OCI-LY1 (cell line): ENCODE data around the gene MAS1.

ENCODE experiments used
- H2AFZ ChIP-seq: fragments of 200-600 bp; sonication (generic), shearing (Covaris generic); 2 replicates; pipeline ENCODE4 v1.6.0; 2014; ENCODE audit warnings: antibody characterized with exemption, mild to moderate bottlenecking, low read length
- H3F3A ChIP-seq: fragments of 200-600 bp; sonication (generic), shearing (Covaris generic); 2 replicates; pipeline ENCODE4 v1.6.0; 2014; ENCODE audit warnings: mild to moderate bottlenecking, antibody characterized with exemption, low read length, moderate library complexity; ENCODE audit not compliant: insufficient read depth
- H3K27ac ChIP-seq: fragments of 200-600 bp; sonication (generic); 2 replicates; pipeline ENCODE4 v1.5.1; 2014; ENCODE audit warnings: low read length, mixed run types, mild to moderate bottlenecking, low read depth; ENCODE audit not compliant: poor library complexity, severe bottlenecking
- H3K27me3 ChIP-seq: fragments of 200-600 bp; sonication (generic); 2 replicates; pipeline ENCODE4 v1.6.0; 2014; ENCODE audit warnings: antibody characterized with exemption, mild to moderate bottlenecking, low read length, moderate library complexity; ENCODE audit not compliant: insufficient read depth
- H3K36me3 ChIP-seq: fragments of 200-600 bp; sonication (generic); 2 replicates; pipeline ENCODE4 v1.6.1; 2014; ENCODE audit warnings: mild to moderate bottlenecking, antibody characterized with exemption, low read length, moderate library complexity, mixed read lengths; ENCODE audit not compliant: insufficient read depth
- H3K4me1 ChIP-seq: fragments of 200-600 bp; sonication (generic); 2 replicates; pipeline ENCODE4 v1.5.1; 2014; ENCODE audit warnings: mild to moderate bottlenecking, low read length, moderate library complexity; ENCODE audit not compliant: insufficient read depth, severe bottlenecking
- H3K4me2 ChIP-seq: fragments of 200-600 bp; sonication (generic), shearing (Covaris generic); 2 replicates; pipeline ENCODE4 v1.6.1; 2014; ENCODE audit warnings: low read length
- H3K4me3 ChIP-seq: fragments of 200-600 bp; sonication (generic); 2 replicates; pipeline ENCODE4 v1.5.1; 2014; ENCODE audit warnings: low read length, low read depth, mild to moderate bottlenecking, mixed read lengths; ENCODE audit not compliant: poor library complexity, severe bottlenecking
- H3K79me2 ChIP-seq: fragments of 200-600 bp; shearing (Covaris generic); 2 replicates; pipeline ENCODE4 v1.6.1; 2016; ENCODE audit warnings: mixed run types, low read length, mixed read lengths; ENCODE audit not compliant: insufficient read depth
- H3K9ac ChIP-seq: fragments of 200-600 bp; sonication (generic), shearing (Covaris generic); 2 replicates; pipeline ENCODE4 v1.6.1; 2014; ENCODE audit warnings: mild to moderate bottlenecking, low read length, mixed read lengths
- H3K9me2 ChIP-seq: fragments of 200-600 bp; sonication (generic), shearing (Covaris generic); 2 replicates; pipeline ENCODE4 v1.6.1; 2014; ENCODE audit warnings: low read depth, mild to moderate bottlenecking, low read length, mixed read lengths
- H3K9me3 ChIP-seq: fragments of 200-600 bp; shearing (Covaris generic); 2 replicates; pipeline ENCODE4 v1.6.1; 2014; ENCODE audit warnings: low read length, mixed read lengths
- H4K20me1 ChIP-seq: fragments of 200-600 bp; sonication (generic), shearing (Covaris generic); 2 replicates; pipeline ENCODE4 v1.6.0; 2016; ENCODE audit warnings: mild to moderate bottlenecking, low read length; ENCODE audit not compliant: insufficient read depth
- CTCF ChIP-seq: fragments of 200-600 bp; sonication (generic), shearing (Covaris generic); IDR thresholded peaks from 2 replicates; pipeline ENCODE4 v1.5.1; 2017; ENCODE audit warnings: mild to moderate bottlenecking, antibody characterized with exemption, low read length, moderate library complexity, mixed read lengths
- EZH2 ChIP-seq: fragments of 200-600 bp; sonication (generic), shearing (Covaris generic); IDR thresholded peaks from 2 replicates; pipeline ENCODE4 v1.8.0; 2017; ENCODE audit warnings: borderline replicate concordance, mixed run types, mild to moderate bottlenecking, antibody characterized with exemption, low read length, moderate library complexity, mixed read lengths

Gene MAS1

GRCh38 chr6:159865226-159865920, 25.4 kb upstream of the MAS1 start:
- H3K9me3 ChIP-seq: no peaks in the 10 kb centered on the region
- H3K9me2 ChIP-seq: no peaks in the 10 kb centered on the region
- no peaks in the 10 kb centered on the region for H3K36me3 ChIP-seq
- no peak overlapping the region for H3K9ac ChIP-seq
- no peak for TF ChIP-seq EZH2
- TF ChIP-seq CTCF: no peak
- H2AFZ ChIP-seq: no peak overlapping the region
- H3K4me2 ChIP-seq: no peak overlapping the region
- H3K79me2 ChIP-seq: no peaks in the 10 kb centered on the region
- H4K20me1 ChIP-seq: no peaks in the 10 kb centered on the region
- no peak overlapping the region for H3K27ac ChIP-seq
- H3K27me3 ChIP-seq: no peaks in the 10 kb centered on the region
- no peak overlapping the region for H3K4me3 ChIP-seq
- H3K4me1 ChIP-seq: no peaks in the 10 kb centered on the region
- H3F3A ChIP-seq: no peaks in the 10 kb centered on the region

GRCh38 chr6:159866286-159867247, 24.2 kb upstream of the MAS1 start:
- Histone ChIP-seq H3K4me2 (no peak overlapping the region), H3K79me2 (no peaks in the 10 kb centered on the region), H3F3A (no peaks in the 10 kb centered on the region), H3K9me2 (no peaks in the 10 kb centered on the region), H3K27me3 (no peaks in the 10 kb centered on the region), H3K27ac (no peak overlapping the region), H2AFZ (no peak overlapping the region), H3K4me3 (no peak overlapping the region), H3K36me3 (no peaks in the 10 kb centered on the region), H3K9me3 (no peaks in the 10 kb centered on the region), H3K9ac (no peak overlapping the region), H3K4me1 (no peaks in the 10 kb centered on the region), H4K20me1 (no peaks in the 10 kb centered on the region)
- no peak for TF ChIP-seq CTCF
- TF ChIP-seq EZH2: no peak

GRCh38 chr6:159871241-159871640, 19.5 kb upstream of the MAS1 start:
- Histone ChIP-seq H3K36me3 (no peaks in the 10 kb centered on the region), H3K4me2 (no peak overlapping the region), H3K27ac (no peak overlapping the region), H3K79me2 (no peaks in the 10 kb centered on the region), H2AFZ (no peak overlapping the region), H3K4me3 (no peak overlapping the region), H3K9ac (no peak overlapping the region), H4K20me1 (no peaks in the 10 kb centered on the region), H3F3A (no peaks in the 10 kb centered on the region), H3K4me1 (no peaks in the 10 kb centered on the region), H3K27me3 (no peaks in the 10 kb centered on the region), H3K9me3 (no peaks in the 10 kb centered on the region), H3K9me2 (no peaks in the 10 kb centered on the region)
- TF ChIP-seq CTCF (no peak), EZH2 (no peak)
